GM23248 (cell line): ENCODE data around the gene ZNF813.
"Not testable (repeated sequence)": the region's sequence is repeated elsewhere in the genome, so short reads cannot be mapped to it uniquely, and the experiment has no call there.

ENCODE experiments used
- EZH2 ChIP-seq: fragments of 200-600 bp; sonication (generic); IDR thresholded peaks from 2 replicates; pipeline ENCODE4 v1.6.1; 2018; ENCODE audit warnings: antibody characterized with exemption, mild to moderate bottlenecking; ENCODE audit not compliant: insufficient read depth, poor library complexity, severe bottlenecking
- EZH2phosphoT487 ChIP-seq: fragments of 200-600 bp; sonication (generic); IDR thresholded peaks from 2 replicates; pipeline ENCODE4 v1.6.1; 2018; ENCODE audit warnings: antibody characterized with exemption, moderate library complexity, mild to moderate bottlenecking, low read depth; ENCODE audit not compliant: insufficient read depth

- TF ChIP-seq EZH2, EZH2phosphoT487: not testable (repeated sequence)
Measured at GRCh38 chr19:53460131-53460721, 7.3 kb upstream of the ZNF813 start.
